GM19328 (cell line): ENCODE measurements around the gene FAM222B.
"Not testable (repeated sequence)": the region's sequence is repeated elsewhere in the genome, so short reads cannot be mapped to it uniquely, and the experiment has no call there.

Source experiments
- ATAC-seq: cut with Tn5 transposase; IDR thresholded peaks from one replicate; pipeline ENCODE4 v1.9.1; 2021; ENCODE audit warnings: mild to moderate bottlenecking, moderate library complexity; ENCODE audit not compliant: unreplicated experiment

Gene FAM222B

GRCh38 chr17:28779601-28780000 lies 63.0 kb downstream of the FAM222B start:
- ATAC-seq, result not testable (repeated sequence)

- ATAC-seq, result no peak
Observed at GRCh38 chr17:28777178-28777577, 65.4 kb downstream of the FAM222B start.

- ATAC-seq, result no peak
Observed at GRCh38 chr17:28774206-28774605, 68.4 kb downstream of the FAM222B start.

DNA sequence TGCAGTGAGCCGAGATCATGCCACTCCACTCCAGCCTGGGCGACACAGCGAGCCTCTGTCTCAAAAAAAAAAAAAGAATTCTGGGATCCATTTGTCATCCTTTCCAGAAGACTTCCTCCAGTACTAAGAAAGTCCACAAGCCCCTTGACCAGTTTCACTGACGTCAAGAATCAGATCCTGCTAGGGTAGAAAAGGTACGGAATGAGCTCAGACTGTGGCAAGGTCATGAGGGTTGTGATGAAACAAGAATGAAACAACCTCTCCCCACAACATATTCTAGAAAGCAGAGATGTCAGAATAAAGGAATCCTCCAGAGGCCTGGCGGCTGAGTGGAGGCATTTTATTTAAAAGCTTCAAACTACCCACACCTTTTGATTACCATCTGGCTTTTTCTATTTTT lies 68.9 kb downstream of the FAM222B start:
- no peak for ATAC-seq

- ATAC-seq, result no peak
Observed at GRCh38 chr17:28765038-28765437, 77.6 kb downstream of the FAM222B start.

DNA sequence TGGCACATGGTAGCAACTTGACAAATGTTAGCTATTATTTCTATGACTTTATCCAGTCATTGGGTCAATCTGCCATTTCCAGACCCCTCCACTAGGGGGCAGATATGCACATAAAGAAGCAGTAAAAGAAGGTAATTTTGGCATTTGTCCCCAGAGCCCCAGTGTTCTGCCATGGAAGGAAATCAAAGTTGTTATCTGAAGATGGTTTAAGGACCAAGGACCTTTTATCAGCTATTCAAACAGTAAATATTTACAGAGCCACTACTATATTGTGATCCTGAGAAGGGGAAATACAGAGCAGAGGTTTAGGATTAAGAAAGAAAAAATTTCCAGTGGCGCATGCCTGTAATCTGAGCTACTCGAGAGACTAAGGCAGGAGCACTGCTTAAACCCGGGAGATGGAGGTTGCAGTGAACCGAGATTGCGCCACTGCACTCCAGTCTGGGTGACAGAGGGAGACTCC lies 78.8 kb downstream of the FAM222B start:
- ATAC-seq, result no peak

GRCh38 chr17:28763137-28763799 lies 79.3 kb downstream of the FAM222B start:
- ATAC-seq, result no peak

GRCh38 chr17:28760601-28761562 lies 81.7 kb downstream of the FAM222B start:
- ATAC-seq, result no peak

- ATAC-seq, result no peak
Observed at GRCh38 chr17:28759256-28759865, 83.2 kb downstream of the FAM222B start.

DNA sequence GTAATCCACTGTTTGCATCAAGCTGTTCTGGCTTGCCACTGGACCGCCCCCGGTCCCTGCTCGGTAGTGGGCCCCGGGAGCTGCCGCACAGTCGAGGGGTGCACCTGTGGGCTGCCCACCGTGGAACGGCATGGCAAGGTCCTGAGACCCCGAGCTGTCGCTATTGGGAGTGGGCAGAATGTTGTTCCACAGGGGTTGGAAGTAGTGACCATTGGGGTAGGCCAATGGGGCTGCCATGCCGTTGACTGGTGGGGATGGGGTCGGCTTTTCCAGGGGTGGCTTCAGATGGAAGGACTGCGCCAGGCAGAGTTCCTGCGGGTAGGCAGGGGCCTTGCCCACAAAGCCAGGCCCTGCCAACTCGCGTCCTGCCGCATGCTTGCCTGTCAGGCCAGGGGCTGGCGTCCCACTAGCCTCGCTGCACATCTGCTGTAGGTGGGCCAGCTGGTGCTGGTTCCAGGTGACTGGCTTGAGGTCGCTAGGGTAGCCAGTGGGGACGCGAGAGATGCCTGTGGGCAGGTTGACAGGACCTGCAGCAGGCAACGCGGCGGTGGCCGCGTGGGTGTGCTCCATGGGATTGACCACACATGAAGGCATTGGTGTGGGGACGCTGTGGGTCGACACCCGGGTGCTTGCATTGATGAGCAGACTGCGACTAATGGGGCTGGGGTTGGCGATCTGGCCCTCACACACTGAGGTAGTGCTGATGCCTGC lies 84.0 kb downstream of the FAM222B start:
- ATAC-seq, result no peak

- no peak for ATAC-seq
Observed at GRCh38 chr17:28756049-28756804, 86.4 kb downstream of the FAM222B start.

DNA sequence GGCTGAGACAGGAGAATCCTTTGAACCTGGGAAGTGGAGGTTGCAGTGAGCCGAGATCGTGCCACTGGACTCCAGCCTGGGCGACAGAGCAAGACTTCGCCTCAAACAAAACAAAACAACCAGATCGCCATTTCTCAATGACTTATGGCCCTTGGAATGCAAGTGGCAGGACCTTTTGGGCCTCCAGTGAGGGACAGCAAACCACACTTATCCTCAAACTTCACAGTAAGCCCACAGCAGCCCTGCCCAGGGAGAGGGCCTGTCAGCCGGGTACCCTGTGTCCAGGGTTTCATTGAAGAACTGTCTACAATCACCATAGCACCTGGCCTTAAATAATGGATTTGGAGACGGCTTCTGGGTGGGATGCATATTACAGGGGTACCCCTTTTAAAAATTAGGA lies 87.1 kb downstream of the FAM222B start:
- ATAC-seq, result no peak

DNA sequence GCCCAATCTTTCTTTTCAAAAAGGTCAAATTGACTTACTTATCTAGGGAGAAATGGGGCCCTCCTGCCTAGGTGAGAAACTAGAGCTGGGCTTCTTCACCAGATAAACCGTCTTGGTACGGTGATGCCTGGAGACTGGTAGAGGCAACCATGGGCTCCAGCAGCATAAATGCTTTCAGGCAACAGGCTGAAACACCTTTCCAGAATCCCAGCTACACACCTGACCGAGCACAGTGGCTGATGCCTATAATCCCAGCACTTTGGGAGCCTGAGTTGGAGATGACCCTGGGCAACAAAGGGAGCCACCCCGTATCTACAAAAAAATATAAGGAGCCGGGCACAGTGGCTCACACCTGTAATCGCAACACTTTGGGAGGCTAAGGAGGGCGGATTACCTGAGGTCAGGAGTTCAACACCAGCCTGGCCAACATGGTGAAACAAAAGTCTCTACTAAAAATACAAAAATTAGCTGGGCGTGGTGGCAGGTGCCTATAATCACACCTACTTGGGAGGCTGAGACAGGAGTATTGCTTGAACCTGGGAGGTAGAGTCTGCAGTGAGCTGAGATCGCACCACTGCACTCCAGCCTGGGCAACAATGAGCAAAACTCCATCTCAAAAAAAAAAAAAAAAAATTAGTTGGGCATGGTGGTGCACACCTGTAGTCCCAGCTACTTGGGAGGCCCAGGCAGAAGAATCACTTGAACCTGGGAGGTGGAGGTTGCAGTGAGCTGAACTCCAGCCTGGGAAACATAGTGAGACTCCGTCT lies 90.8 kb downstream of the FAM222B start:
- ATAC-seq, result no peak

DNA sequence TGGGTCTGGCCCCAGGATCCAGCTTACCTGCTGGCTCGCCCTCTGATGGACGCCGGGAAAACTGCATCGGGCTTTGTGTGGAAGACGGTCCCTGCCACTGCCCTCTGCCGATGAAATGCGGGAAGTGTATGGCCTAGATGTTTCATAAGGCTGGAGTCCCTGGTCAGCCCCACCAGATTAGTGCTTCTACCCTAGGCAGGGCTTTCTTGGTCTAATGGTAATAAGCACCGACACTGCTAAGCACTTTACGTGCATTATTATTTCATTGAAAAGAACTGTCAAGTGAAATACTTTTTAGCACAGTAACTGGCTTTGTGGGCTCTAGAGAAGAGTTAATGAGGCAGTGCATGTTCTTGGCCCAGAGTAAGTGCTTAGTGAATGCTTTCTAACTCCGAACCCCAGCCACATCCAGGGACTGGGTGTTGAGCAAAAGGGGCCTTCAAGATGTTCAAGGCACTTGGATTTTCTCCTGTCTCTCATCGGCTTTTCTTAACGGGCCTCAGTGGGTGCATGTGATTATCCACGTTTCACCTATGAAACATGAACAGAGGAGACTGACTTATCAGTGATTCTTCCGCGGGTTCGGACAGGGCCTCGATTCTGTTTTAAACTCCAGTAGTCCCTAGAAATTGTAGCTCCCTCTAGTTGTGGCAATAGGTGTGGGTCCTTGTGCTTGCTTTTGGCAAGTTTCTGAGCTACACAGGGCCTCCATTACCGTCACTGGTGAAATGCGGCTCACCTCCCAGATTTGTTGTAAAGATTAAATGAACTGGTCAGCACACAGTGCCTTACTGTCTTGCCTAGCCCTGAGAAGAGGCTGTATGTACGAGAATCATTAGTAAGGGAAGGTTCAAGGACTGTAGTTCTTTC lies 92.2 kb downstream of the FAM222B start:
- peak; percentile 68 for ATAC-seq

GRCh38 chr17:28749516-28750177 lies 92.9 kb downstream of the FAM222B start:
- ATAC-seq, result no peak

DNA sequence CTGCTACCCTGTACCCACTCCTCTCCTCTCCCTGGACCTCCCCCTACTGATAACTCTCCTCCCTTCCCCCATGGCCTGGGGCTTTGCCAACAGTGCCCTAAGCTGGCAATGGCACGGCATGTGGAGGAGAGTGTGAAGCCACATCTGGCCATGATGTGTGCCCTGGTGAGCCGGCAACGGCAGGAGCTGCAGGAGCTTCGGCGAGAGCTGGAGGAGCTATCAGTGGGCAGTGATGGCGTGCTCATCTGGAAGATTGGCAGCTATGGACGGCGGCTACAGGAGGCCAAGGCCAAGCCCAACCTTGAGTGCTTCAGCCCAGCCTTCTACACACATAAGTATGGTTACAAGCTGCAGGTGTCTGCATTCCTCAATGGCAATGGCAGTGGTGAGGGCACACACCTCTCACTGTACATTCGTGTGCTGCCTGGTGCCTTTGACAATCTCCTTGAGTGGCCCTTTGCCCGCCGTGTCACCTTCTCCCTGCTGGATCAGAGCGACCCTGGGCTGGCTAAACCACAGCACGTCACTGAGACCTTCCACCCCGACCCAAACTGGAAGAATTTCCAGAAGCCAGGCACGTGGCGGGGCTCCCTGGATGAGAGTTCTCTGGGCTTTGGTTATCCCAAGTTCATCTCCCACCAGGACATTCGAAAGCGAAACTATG lies 93.6 kb downstream of the FAM222B start:
- no peak for ATAC-seq
